Left lung (tissue), 10 donors: ENCODE results near the gene EXD2. TPM values are rescaled to one million over a fixed set of nuclear protein-coding genes. Genes with fewer than 3 reads are reported as not detected.

Experiments used
- ATAC-seq: fragments of 200-7000 bp; cut with Tn5 transposase; one replicate; pipeline ENCODE4 v1.9.1; 2020; ENCODE audit warnings: moderate library complexity
- DNase-seq, 4 donors: peaks; one replicate each; pipeline ENCODE4 v3.0.0-alpha.2; 2013 to 2020
- H3K27ac ChIP-seq, 2 donors: fragments of 200-600 bp; sonication (generic) in 1 of 2; one replicate each; pipeline versions ENCODE4 v1.5.0 to v1.8.0; 2020 to 2021
- H3K27me3 ChIP-seq, 2 donors: fragments of 200-600 bp; sonication (generic) in 1 of 2; one replicate each; pipeline versions ENCODE4 v1.5.0 to v1.8.0; 2020 to 2021
- H3K36me3 ChIP-seq, 2 donors: fragments of 200-600 bp; sonication (generic) in 1 of 2; one replicate each; pipeline versions ENCODE4 v1.5.0 to v1.8.0; 2020 to 2021
- H3K4me1 ChIP-seq, 2 donors: fragments of 200-600 bp; one replicate each; pipeline ENCODE4 v1.8.0; 2021
- H3K4me3 ChIP-seq, 2 donors: fragments of 200-600 bp; sonication (generic) in 1 of 2; one replicate each; pipeline versions ENCODE4 v1.5.0 to v1.8.0; 2020 to 2021; ENCODE audit warnings: mild to moderate bottlenecking in 1 of 2
- H3K9me3 ChIP-seq, 2 donors: fragments of 200-600 bp; sonication (generic) in 1 of 2; one replicate each; pipeline versions ENCODE4 v1.5.0 to v1.8.0; 2020 to 2021
- intact Hi-C, 2 donors: fragments of 100-400 bp; cut with DNase I; formaldehyde crosslinking; loops; one replicate each; pipeline versions ENCODE4 v1.11.2 to v1.14.2; 2022
- polyA plus RNA-seq, 6 donors: library from polyadenylated mRNA; unstranded; fragments of 120-200 nt; gene quantifications; one replicate each; pipeline ENCODE4 v1.2.1, GENCODE V29; 2013; ENCODE audit not compliant: insufficient read length in 6 of 6
- total RNA-seq, 2 donors: library from RNA; stranded (reverse); fragmentation: NEBNext Ultra II Directional; extraction: Animal tissue kit (Norgen Biotek cat#: 25700); gene quantifications; one replicate each; pipeline ENCODE4 v1.2.1, GENCODE V29; 2021
- TF ChIP-seq, protein P1 (sequence below), 2 donors: fragments of 200-600 bp; sonication (generic) in 1 of 2; IDR thresholded peaks; one replicate each; pipeline versions ENCODE4 v1.5.0 to v1.8.0; 2021; ENCODE audit warnings: antibody characterized with exemption in 2 of 2
- donor health status: DM: no; HTN: yes; CAD: no.
- donor health status: DM: no; HTN: no; CAD: no.

Gene EXD2
- total and polyA plus RNA-seq, 8 donors: 24.0 to 39.0 (median 31.4) TPM

DNA sequence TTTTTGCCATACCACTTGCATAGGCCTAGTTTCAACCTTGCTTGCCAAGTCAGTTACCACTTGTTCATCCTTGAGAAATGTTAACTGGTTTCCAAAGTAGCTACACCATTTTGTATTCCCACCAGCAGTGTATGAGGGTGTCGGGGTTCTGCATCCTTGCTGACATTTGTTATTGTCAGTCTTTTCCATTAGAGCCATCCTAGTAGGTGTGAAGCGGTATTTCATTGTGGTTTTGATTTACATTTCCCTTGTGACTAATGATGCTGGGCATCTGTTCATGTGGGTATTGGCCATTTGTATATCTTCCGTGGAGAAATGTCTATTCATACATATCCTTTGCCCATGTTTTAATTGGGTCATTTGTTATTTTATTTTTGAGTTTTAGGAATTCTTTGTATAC is 41.1 kb downstream of the EXD2 start:
- no peak overlapping the region for H3K27ac ChIP-seq
- DNase-seq (no peak), ATAC-seq (no peak)
- peaks cover 0 to 62% of the 10 kb centered on the region in 2 donors for H3K36me3 ChIP-seq
- TF ChIP-seq, protein P1, sequence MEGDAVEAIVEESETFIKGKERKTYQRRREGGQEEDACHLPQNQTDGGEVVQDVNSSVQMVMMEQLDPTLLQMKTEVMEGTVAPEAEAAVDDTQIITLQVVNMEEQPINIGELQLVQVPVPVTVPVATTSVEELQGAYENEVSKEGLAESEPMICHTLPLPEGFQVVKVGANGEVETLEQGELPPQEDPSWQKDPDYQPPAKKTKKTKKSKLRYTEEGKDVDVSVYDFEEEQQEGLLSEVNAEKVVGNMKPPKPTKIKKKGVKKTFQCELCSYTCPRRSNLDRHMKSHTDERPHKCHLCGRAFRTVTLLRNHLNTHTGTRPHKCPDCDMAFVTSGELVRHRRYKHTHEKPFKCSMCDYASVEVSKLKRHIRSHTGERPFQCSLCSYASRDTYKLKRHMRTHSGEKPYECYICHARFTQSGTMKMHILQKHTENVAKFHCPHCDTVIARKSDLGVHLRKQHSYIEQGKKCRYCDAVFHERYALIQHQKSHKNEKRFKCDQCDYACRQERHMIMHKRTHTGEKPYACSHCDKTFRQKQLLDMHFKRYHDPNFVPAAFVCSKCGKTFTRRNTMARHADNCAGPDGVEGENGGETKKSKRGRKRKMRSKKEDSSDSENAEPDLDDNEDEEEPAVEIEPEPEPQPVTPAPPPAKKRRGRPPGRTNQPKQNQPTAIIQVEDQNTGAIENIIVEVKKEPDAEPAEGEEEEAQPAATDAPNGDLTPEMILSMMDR (IDR thresholded peaks at IDR 0.05): no peak
- no peaks in the 10 kb centered on the region for H3K9me3 ChIP-seq
- intact Hi-C loops: no loop called here
- H3K27me3 ChIP-seq: no peaks in the 10 kb centered on the region
- no peak overlapping the region for H3K4me3 ChIP-seq
- H3K4me1 ChIP-seq: no peaks in the 10 kb centered on the region

DNA sequence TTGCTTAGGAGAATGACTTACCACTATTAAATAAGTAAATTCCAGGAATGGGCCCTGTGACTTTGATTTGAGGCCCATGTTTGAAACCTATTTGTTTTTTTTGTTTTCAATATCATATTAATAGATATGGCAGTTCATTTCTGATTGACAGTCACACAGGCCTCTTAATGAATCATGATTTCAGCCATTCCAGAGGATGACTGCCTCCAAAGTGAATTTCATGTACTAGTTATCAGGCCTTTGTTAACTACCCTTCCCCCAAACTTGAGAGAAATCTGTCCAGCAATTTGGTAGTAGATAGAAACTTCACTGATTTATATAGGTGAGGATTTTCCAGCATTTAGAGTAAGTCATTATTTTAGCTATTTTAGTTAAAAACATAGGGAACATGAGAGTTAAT is 42.8 kb downstream of the EXD2 start:
- intact Hi-C loops: no loop called here
- ATAC-seq (no peak), DNase-seq (no peak)
- Histone ChIP-seq H3K36me3 (peaks cover 0 to 74% of the 10 kb centered on the region in 2 donors), H3K27ac (no peak overlapping the region), H3K9me3 (no peaks in the 10 kb centered on the region), H3K4me3 (no peak overlapping the region), H3K27me3 (no peaks in the 10 kb centered on the region), H3K4me1 (no peaks in the 10 kb centered on the region)
- TF ChIP-seq, protein P1 (IDR thresholded peaks at IDR 0.05): no peak

DNA sequence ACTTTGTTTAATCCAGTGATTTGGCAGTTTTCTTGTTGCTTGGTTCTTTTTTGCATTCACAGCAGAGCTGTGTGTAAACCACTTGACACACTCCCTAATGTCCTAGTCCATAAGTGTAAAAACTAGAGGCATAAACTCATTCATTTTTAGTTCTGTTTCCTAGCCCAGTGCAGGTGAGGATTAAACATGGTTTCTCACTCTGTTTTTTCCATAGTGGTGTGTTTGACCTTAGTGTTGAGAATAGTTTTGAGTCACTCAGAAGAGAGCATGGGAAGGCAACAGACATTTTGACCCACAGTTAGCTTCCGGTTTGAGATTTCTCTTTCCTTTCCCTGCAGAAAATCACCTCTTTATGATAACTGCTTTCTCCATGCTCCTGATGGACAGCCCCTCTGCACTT is 44.4 kb downstream of the EXD2 start:
- no peak overlapping the region for H3K27ac ChIP-seq
- TF ChIP-seq, protein P1 (IDR thresholded peaks at IDR 0.05): no peak
- no peak overlapping the region for H3K4me3 ChIP-seq
- no peaks in the 10 kb centered on the region for H3K4me1 ChIP-seq
- intact Hi-C loops: no loop called here
- H3K27me3 ChIP-seq: no peaks in the 10 kb centered on the region
- H3K36me3 ChIP-seq: peaks cover 0 to 75% of the 10 kb centered on the region in 2 donors
- H3K9me3 ChIP-seq: no peaks in the 10 kb centered on the region
- DNase-seq: no peak
- ATAC-seq: no peak

DNA sequence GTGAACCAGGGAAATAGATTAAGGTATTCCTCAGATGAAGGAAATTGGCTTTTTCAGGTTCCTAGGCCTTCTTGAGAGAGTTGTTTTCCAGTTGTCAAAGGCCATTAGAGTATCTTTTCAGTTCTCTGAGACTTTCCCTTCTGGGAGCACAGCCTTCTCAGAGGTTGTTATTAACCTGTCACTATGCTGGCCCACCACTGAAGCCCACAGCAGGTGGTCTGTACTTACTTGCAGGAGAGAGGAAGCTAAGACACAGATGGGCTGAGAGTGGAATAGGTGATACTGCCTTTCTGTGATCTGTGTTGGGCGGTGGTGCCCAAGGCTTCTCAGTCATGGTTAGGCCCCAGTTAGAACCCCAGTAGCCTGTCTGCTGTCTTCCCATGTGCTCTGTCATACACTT is 45.8 kb downstream of the EXD2 start:
- Histone ChIP-seq H3K9me3 (no peaks in the 10 kb centered on the region), H3K27me3 (no peaks in the 10 kb centered on the region), H3K36me3 (peaks cover 0 to 74% of the 10 kb centered on the region in 2 donors), H3K4me1 (no peaks in the 10 kb centered on the region), H3K4me3 (no peak overlapping the region), H3K27ac (no peak overlapping the region)
- TF ChIP-seq, protein P1 (IDR thresholded peaks at IDR 0.05): no peak
- DNase-seq: no peak
- ATAC-seq: no peak
- intact Hi-C loops: no loop called here

DNA sequence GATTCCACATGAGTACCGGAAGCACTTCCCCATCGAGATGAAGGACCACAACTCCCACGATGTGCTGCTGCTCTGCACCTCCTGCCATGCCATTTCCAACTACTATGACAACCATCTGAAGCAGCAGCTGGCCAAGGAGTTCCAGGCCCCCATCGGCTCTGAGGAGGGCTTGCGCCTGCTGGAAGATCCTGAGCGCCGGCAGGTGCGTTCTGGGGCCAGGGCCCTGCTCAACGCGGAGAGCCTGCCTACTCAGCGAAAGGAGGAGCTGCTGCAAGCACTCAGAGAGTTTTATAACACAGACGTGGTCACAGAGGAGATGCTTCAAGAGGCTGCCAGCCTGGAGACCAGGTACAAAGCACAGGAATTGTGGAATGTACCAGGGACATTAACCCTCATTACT is 46.3 kb downstream of the EXD2 start:
- Histone ChIP-seq H3K4me1 (no peaks in the 10 kb centered on the region), H3K36me3 (peaks cover 0 to 72% of the 10 kb centered on the region in 2 donors), H3K4me3 (no peak overlapping the region), H3K9me3 (no peaks in the 10 kb centered on the region), H3K27me3 (no peaks in the 10 kb centered on the region), H3K27ac (no peak overlapping the region)
- intact Hi-C loops: no loop called here
- TF ChIP-seq, protein P1 (IDR thresholded peaks at IDR 0.05): no peak
- DNase-seq (no peak), ATAC-seq (no peak)
